ENCODE results near the gene GSTM5. TPM values are rescaled to one million over a fixed set of nuclear protein-coding genes. Genes with fewer than 3 reads are reported as not detected.
"Not testable (repeated sequence)": the region's sequence is repeated elsewhere in the genome, so short reads cannot be mapped to it uniquely, and the experiment has no call there.

The GSTM5 gene
- total RNA-seq = not detected

DNA sequence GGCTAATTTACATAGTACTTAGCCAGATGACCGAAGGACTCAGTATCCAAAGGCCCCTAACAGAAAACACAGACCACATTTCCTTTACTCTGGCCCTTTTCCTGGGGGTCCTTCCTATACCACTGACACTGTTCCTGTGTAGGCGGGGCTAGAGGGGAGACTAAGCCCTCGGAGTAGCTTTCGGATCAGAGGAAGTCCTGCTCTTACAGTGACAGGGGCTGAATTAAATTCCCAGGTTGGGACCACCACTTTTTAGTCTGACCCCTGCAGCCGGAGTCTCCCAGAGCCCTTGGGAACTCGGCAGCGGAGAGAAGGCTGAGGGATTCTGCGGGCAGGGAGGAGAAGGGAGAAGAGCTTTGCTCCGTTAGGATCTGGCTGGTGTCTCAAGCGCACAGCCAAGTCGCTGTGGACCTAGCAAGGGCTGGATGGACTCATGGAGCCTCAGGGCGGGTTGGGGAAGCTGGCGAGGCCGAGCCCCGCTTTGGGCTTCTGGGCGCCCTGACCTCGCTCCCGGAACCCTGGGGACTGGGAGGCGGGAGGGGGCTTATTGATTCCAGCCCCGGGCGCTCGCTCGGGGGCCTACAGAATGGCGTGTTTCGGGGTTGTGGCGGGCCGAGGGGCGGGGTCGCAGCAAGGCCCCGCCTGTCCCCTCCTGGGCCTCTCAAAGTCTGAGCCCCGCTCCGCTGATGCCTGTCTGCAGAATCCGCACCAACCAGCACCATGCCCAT, at the start of gene GSTM5:
Gene GSTM5 (plus strand): TSS at position 659 of the 728 bp plus-strand sequence. CDS start 62 bp downstream, at position 721.
- H3K4me3 Mint-ChIP-seq; CTCF ChIA-PET; intact Hi-C loops (cut with micrococcal nuclease); H3K27ac Mint-ChIP-seq; H3K36me3 Mint-ChIP-seq; DNase-seq; H3K4me1 Mint-ChIP-seq (ENCODE audit: low read depth); POLR2A ChIA-PET: not testable (repeated sequence)
- Mint-ChIP-seq H3K9me3 (peaks cover 15% of the 10 kb centered on the region), H3K27me3 (peaks cover 12% of the 10 kb centered on the region)

DNA sequence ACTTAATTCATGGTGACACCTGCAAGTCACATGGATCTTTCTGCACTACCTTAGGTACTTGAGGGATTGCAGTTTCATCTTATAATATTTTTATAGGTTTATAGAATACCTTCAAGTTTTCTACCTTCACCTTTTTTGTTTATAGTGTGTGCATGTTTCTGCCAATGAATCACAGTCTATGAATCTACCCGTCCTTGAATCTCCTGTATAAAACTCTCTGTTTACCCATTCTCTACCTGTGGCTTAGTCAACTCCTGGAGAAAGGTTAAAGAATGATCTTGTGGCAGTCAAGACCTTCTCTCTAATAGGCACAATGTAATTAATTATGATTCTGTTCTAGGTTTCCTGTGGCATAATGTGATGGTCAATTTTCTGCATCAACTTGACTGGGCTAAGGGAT, 47.4 kb upstream of the GSTM5 start:
- no peaks in the 10 kb centered on the region for H3K9me3 Mint-ChIP-seq
- DNase-seq = no peak
- no peaks in the 10 kb centered on the region for H3K27me3 Mint-ChIP-seq
- no peak overlapping the region for H3K4me3 Mint-ChIP-seq
- ChIA-PET CTCF (interaction anchor here (1.5 kb wide), 1 partner anchor 24 kb away, joined by 4 read pairs; no protein-coding TSS in a partner anchor), POLR2A (no interaction called here)
- no peaks in the 10 kb centered on the region for H3K36me3 Mint-ChIP-seq
- intact Hi-C loops (cut with micrococcal nuclease) = no loop called here
- H3K4me1 Mint-ChIP-seq (ENCODE audit: low read depth) = peaks cover 11% of the 10 kb centered on the region
- H3K27ac Mint-ChIP-seq = no peak overlapping the region

DNA sequence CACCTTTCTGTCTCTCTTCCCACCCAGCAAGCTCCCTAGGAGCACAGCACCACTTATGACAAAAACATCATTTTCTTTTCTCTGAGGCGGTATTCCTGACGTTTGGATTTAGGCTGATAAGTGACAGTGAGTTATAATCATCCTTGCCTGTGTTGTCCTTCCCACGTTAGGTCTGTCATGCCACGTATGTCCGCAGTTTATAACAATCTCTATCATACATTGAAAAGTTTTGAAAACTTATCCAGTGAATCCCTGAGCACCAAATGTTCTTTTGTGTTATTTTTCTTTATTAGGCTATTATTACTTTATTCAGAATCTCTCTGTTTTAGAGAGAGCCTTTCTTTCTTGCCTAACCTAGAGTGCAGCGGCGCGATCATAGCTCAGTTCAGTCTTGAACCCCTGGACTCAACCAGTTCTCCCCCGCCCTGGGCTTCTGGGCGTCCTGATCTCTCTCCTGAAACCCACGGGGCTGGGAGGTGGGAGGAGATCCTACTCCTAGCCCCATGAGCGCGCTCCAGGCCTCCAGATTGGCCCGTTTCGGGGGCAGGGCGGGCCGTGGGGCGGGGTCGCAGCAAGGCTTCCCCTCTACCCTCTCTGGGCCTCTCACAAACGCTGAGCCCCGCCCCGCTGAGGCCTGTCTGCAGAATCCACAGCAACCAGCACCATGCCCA, 44.5 kb upstream of the GSTM5 start, which contains the start of gene GSTM2:
Gene GSTM2 (plus strand): TSS at position 606 of the 671 bp plus-strand sequence. CDS start 59 bp downstream, at position 665.
- Mint-ChIP-seq H3K4me3 (peak within 1 kb of the TSS; percentile 64), H3K4me1 (ENCODE audit: low read depth) (peaks cover 13% of the 10 kb centered on the region), H3K27ac (no peak within 1 kb of the TSS), H3K27me3 (no peaks in the 10 kb centered on the region), H3K36me3 (no peaks in the 10 kb centered on the region), H3K9me3 (no peaks in the 10 kb centered on the region)
- intact Hi-C loops (cut with micrococcal nuclease) = no loop called here
- DNase-seq = peak; percentile 89
- CTCF ChIA-PET = interaction anchor here (0.6 kb wide), 1 partner anchor 28 kb away, joined by 3 read pairs; no protein-coding TSS in a partner anchor
- POLR2A ChIA-PET = no interaction called here

DNA sequence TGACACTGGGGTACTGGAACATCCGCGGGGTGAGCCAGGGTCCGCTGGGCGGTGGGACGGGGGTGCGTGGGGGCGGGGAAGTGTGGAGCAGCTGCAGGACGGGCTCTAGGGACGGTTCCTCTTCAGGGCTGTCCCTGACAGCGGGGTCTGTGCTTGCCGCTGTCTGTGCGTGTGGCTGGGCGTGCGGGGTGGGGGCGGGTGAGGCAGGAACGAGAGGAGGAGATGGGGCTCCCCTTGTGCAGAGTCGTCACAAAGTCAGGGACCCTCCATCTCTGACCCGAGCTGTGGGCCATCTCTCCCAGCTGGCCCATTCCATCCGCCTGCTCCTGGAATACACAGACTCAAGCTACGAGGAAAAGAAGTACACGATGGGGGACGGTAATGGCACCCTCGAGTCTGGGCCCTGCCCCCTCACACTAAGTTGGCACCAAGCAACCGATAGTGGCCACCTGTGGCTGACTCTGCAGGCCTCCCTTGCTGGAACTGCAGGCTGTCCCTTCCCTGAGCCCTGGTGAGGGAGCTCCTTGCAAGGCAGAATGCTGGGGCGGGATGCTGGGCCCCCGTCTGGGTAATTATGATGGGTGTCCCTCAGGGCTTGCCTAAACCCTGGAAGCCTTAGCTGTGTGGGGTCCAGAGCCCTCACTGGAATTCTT, 43.8 kb upstream of the GSTM5 start:
- Mint-ChIP-seq H3K9me3 (no peaks in the 10 kb centered on the region), H3K4me3 (peak overlapping the region; percentile 64), H3K36me3 (no peaks in the 10 kb centered on the region), H3K4me1 (ENCODE audit: low read depth) (peaks cover 13% of the 10 kb centered on the region), H3K27ac (no peak overlapping the region), H3K27me3 (no peaks in the 10 kb centered on the region)
- ChIA-PET CTCF (interaction anchor here (3.5 kb wide), 1 partner anchor 28 kb away, joined by 16 read pairs; no protein-coding TSS in a partner anchor), POLR2A (no interaction called here)
- intact Hi-C loops (cut with micrococcal nuclease) = no loop called here
- no peak for DNase-seq

DNA sequence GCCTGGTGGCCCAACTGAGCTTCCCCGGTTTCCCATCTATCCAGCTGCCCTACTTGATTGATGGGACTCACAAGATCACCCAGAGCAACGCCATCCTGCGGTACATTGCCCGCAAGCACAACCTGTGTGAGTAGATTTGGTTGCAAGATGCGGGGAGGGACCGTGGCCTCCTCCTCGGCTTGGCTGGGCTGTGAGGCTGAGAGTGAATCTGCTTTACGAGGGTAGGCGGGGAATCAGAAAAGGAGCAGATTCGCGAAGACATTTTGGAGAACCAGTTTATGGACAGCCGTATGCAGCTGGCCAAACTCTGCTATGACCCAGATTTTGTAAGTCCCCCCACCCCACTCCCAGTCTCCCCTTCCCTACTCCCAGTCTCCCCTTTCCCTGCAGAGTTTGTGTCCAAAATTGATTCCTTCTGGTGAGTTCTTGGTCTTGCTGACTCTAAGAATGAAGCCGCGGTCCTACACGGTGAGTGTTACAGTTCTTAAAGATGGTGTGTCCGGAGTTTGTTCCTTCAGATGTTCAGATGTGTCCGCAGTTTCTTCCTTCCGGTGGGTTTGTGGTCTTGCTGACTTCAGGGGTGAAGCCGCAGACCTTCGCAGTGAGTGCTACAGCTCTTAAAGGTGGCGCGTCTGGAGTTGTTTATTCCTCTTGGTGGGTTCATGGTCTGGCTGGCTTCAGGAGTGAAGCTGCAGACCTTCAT, 42.7 kb upstream of the GSTM5 start:
- Mint-ChIP-seq H3K27me3 (no peaks in the 10 kb centered on the region), H3K27ac (no peak overlapping the region), H3K36me3 (no peaks in the 10 kb centered on the region), H3K4me1 (ENCODE audit: low read depth) (peaks cover 13% of the 10 kb centered on the region), H3K9me3 (no peaks in the 10 kb centered on the region), H3K4me3 (no peak overlapping the region)
- intact Hi-C loops (cut with micrococcal nuclease) = no loop called here
- DNase-seq = peak; percentile 29
- ChIA-PET POLR2A (no interaction called here), CTCF (interaction anchor here (1.3 to 3.5 kb wide), 2 partner anchors 30 to 316 kb away, joined by 5 to 16 read pairs; partner anchors contain the start of gene AHCYL1)

DNA sequence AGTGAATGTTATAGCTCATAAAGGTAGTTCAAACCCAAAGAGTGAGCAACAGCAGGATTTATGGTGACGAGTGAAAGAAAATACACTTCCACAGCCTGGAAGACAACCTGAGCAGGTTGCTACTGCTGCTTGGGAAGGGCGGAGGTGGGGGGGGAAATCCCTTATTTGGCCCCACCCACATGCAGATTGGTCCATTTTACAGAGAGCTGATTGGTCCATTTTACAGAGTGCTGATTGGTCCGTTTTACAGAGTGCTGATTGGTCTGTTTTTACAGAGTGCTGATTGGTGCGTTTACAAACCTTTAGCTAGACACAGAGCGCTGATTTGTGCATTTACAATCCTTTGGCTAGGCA, 42.1 kb upstream of the GSTM5 start:
- DNase-seq; POLR2A ChIA-PET; H3K4me3 Mint-ChIP-seq; intact Hi-C loops (cut with micrococcal nuclease); H3K27me3 Mint-ChIP-seq; H3K9me3 Mint-ChIP-seq; H3K36me3 Mint-ChIP-seq; H3K27ac Mint-ChIP-seq: not testable (repeated sequence)
- H3K4me1 Mint-ChIP-seq (ENCODE audit: low read depth) = peaks cover 13% of the 10 kb centered on the region
- CTCF ChIA-PET = interaction anchor here (1.3 to 3.5 kb wide), 3 partner anchors 27 to 315 kb away, joined by 3 to 16 read pairs (median 5); partner anchors contain the start of gene AHCYL1

DNA sequence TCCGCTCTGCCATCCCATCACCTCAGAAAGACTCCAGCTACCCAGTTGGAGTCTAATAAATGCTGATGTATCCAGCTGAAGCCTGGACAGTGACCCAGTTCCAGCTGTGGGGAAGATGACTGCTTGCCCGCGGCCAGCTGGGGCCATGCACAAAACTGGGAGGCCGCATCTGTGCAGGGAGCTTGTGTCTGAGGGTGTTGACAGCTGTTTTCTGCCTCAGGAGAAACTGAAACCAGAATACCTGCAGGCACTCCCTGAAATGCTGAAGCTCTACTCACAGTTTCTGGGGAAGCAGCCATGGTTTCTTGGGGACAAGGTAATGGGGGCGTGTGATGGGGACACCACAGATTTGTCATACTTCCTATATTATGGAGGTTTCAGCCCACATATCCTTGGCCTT, 41.0 kb upstream of the GSTM5 start:
- no peak overlapping the region for H3K27ac Mint-ChIP-seq
- H3K27me3 Mint-ChIP-seq = no peaks in the 10 kb centered on the region
- peaks cover 13% of the 10 kb centered on the region for H3K4me1 Mint-ChIP-seq (ENCODE audit: low read depth)
- no peaks in the 10 kb centered on the region for H3K9me3 Mint-ChIP-seq
- no peak for DNase-seq
- intact Hi-C loops (cut with micrococcal nuclease) = no loop called here
- no peak overlapping the region for H3K4me3 Mint-ChIP-seq
- no peaks in the 10 kb centered on the region for H3K36me3 Mint-ChIP-seq
- ChIA-PET POLR2A (no interaction called here), CTCF (interaction anchor here (1.1 to 3.5 kb wide), 3 partner anchors 28 to 314 kb away, joined by 3 to 16 read pairs (median 4); partner anchors contain the start of gene AHCYL1)

DNA sequence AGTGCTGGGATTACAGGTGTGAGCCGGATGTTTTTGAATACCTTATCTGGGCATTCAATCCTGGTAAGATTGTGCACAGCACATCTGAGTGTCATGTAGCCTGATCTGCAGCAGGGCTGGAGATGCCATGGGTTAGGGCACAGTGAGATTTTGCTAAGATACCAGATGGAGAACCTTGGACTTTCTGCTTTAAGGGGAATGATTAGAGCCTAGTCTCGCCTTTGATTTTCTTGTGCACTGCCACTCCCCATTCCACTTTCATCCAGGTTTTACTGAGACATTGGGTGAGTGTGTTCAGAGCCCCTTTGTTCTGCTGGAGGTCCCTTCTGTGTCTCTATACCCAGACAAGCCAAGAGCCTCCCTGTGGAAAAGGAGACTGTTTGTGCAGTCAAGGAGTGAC, 38.2 kb upstream of the GSTM5 start:
- H3K27ac Mint-ChIP-seq; POLR2A ChIA-PET; H3K4me1 Mint-ChIP-seq (ENCODE audit: low read depth); CTCF ChIA-PET; H3K4me3 Mint-ChIP-seq; DNase-seq; H3K9me3 Mint-ChIP-seq; intact Hi-C loops (cut with micrococcal nuclease); H3K36me3 Mint-ChIP-seq; H3K27me3 Mint-ChIP-seq: not testable (repeated sequence)

DNA sequence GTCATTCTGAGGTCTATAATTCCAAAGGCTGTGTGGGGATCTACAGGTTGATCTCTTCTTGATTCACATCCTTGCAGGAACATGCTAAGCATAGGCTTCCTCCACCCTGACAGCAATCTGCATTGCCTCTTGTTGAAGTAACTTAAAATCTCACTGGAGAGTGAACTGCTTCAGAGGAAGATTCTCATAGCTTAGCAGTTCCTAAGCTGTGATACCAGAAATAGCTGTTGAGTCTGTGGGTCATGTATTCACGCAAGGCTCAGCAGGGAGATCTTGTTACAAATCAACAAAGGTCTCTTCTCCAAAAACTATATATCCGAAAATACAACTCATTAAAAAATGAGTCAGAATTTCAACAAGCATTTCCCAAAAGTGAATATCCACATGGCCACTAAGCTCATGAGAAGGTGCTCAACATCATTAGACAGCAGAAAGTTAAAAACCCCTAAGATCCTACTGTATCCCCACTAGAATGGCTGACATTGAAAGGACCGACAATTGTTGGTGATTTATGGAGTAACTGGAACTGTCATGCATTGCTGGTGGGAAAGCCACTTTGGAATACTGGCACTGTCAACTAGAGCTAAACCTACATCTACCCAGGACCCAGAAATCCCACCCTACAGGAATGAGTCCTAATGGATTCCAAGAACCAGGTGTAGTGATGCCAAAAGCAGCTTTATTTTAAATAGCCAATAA, 35.2 kb upstream of the GSTM5 start:
- H3K4me1 Mint-ChIP-seq (ENCODE audit: low read depth); H3K27me3 Mint-ChIP-seq; CTCF ChIA-PET; H3K27ac Mint-ChIP-seq; DNase-seq; POLR2A ChIA-PET; intact Hi-C loops (cut with micrococcal nuclease); H3K36me3 Mint-ChIP-seq; H3K4me3 Mint-ChIP-seq; H3K9me3 Mint-ChIP-seq: not testable (repeated sequence)

DNA sequence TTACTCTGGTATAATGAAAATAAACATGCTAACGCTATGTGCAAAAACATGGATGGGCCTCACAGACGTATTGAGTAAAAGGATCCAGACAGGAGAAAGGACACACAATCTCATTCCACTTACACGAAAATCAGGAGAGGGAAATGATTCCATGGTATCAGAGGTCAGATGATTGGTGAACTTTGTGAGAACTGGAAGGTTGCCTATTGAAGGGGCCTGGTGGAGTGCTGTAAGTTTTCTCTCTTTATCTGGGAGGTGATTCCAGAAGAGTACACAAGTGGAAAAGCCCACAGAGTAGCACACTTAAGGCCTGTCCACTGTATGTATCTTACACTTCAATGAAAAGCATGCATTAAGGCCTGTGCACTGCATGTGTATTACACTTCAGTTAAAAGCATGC, 34.6 kb upstream of the GSTM5 start:
- ChIA-PET POLR2A (no interaction called here), CTCF (no interaction called here)
- no peak overlapping the region for H3K27ac Mint-ChIP-seq
- intact Hi-C loops (cut with micrococcal nuclease) = no loop called here
- no peaks in the 10 kb centered on the region for H3K36me3 Mint-ChIP-seq
- DNase-seq = no peak
- no peak overlapping the region for H3K4me3 Mint-ChIP-seq
- H3K27me3 Mint-ChIP-seq = no peaks in the 10 kb centered on the region
- no peaks in the 10 kb centered on the region for H3K4me1 Mint-ChIP-seq (ENCODE audit: low read depth)
- no peaks in the 10 kb centered on the region for H3K9me3 Mint-ChIP-seq

DNA sequence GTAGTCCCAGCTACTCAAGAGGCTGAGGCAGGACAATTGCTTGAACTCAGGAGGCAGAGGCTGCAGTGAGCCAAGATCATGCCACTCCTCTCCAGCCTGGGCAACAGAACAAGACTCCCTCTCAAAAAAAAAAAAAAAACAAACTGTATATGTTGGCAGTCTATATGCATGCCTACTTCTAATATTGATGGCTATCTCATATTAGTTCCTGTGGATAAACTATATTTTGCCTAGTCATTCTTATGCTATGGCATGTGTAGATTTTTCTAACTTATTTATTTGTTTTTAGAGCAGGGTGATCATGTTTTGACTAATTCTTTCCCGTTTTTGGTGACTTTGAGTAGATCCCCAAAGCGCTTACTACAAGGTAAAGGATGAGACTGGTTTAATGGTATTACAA, 33.4 kb upstream of the GSTM5 start:
- H3K27me3 Mint-ChIP-seq; H3K9me3 Mint-ChIP-seq; H3K36me3 Mint-ChIP-seq; CTCF ChIA-PET; H3K4me3 Mint-ChIP-seq; POLR2A ChIA-PET; H3K4me1 Mint-ChIP-seq (ENCODE audit: low read depth); DNase-seq; H3K27ac Mint-ChIP-seq; intact Hi-C loops (cut with micrococcal nuclease): not testable (repeated sequence)
